SU-DHL-6 (cell line): ENCODE results near the gene FKBP1C.

Source experiments
- CTCF ChIP-seq: fragments of 200-600 bp; sonication (generic); IDR thresholded peaks from one replicate; pipeline ENCODE4 v1.5.1; 2017; ENCODE audit warnings: antibody characterized with exemption, mild to moderate bottlenecking, low read length, moderate library complexity; ENCODE audit not compliant: insufficient read depth, poor library complexity, severe bottlenecking
- EZH2phosphoT487 ChIP-seq: fragments of 200-600 bp; sonication (generic), shearing (Covaris generic); conservative IDR thresholded peaks from 2 replicates; pipeline ENCODE4 v1.6.1; 2018; ENCODE audit warnings: mild to moderate bottlenecking, antibody characterized with exemption, low read length, moderate library complexity, mixed read lengths

- no peak for TF ChIP-seq CTCF
- TF ChIP-seq EZH2phosphoT487 = no peak
Measured at GRCh38 chr6:63249875-63250482, 38.7 kb downstream of the FKBP1C start.
